Loucy (cell line): ENCODE results near the gene OBI1.

Experiments used
- CTCF ChIP-seq: fragments of 200-600 bp; sonication (generic); conservative IDR thresholded peaks from 2 replicates; pipeline ENCODE4 v1.5.1; 2014; ENCODE audit warnings: mild to moderate bottlenecking, antibody characterized with exemption, low read length
- EZH2phosphoT487 ChIP-seq: fragments of 200-600 bp; IDR thresholded peaks from 2 replicates; pipeline ENCODE4 v1.6.1; 2018; ENCODE audit warnings: antibody characterized with exemption, mild to moderate bottlenecking, moderate library complexity, borderline replicate concordance

GRCh38 chr13:78686461-78686860 lies 27.5 kb upstream of the OBI1 start:
- TF ChIP-seq CTCF: no peak
- TF ChIP-seq EZH2phosphoT487: no peak
